ENCODE results near the gene PSMB3.

Gene PSMB3

GRCh38 chr17:38732376-38733281 lies 19.9 kb upstream of the PSMB3 start:
- H4K20me1 ChIP-seq (ENCODE audit: insufficient read depth, low read length): peaks cover 27% of the 10 kb centered on the region
- ATAC-seq (ENCODE audit: insufficient read depth, low read depth) (no peak), DNase-seq (no peak)
- H3K9ac ChIP-seq (ENCODE audit: low read depth, low read length): no peak overlapping the region
- H3K9me3 ChIP-seq (ENCODE audit: insufficient read depth, low read length, severe bottlenecking): no peaks in the 10 kb centered on the region
- H3K27ac ChIP-seq (ENCODE audit: low read length): peak overlapping the region; percentile 82
- no peaks in the 10 kb centered on the region for H3K27me3 ChIP-seq (ENCODE audit: insufficient read depth, low read length, poor library complexity)
- TF ChIP-seq EZH2 (IDR thresholded peaks at IDR 0.05; ENCODE audit: borderline replicate concordance, low read depth, low read length, severe bottlenecking): no peak
- no peak for TF ChIP-seq CTCF (IDR thresholded peaks at IDR 0.05; ENCODE audit: borderline replicate concordance, extremely low read depth, low read length, poor library complexity, severe bottlenecking)
- H3K36me3 ChIP-seq (ENCODE audit: insufficient read depth, low read length): peaks cover 50% of the 10 kb centered on the region
- peak overlapping the region in 1 of 2 experiments; percentile 87; a peak in 1 of 4 replicates for H3K4me3 ChIP-seq (ENCODE audit: low read depth in 1 of 2, low read length in 2 of 2)
- peak overlapping the region; percentile 83 for H3K4me2 ChIP-seq (ENCODE audit: insufficient read depth, low read length)
- H2AFZ ChIP-seq (ENCODE audit: low read depth, low read length): no peak overlapping the region
- H3K4me1 ChIP-seq (ENCODE audit: insufficient read depth, low read length): peaks cover 60% of the 10 kb centered on the region
- peaks cover 40% of the 10 kb centered on the region for H3K79me2 ChIP-seq (ENCODE audit: insufficient read depth, low read length)

DNA sequence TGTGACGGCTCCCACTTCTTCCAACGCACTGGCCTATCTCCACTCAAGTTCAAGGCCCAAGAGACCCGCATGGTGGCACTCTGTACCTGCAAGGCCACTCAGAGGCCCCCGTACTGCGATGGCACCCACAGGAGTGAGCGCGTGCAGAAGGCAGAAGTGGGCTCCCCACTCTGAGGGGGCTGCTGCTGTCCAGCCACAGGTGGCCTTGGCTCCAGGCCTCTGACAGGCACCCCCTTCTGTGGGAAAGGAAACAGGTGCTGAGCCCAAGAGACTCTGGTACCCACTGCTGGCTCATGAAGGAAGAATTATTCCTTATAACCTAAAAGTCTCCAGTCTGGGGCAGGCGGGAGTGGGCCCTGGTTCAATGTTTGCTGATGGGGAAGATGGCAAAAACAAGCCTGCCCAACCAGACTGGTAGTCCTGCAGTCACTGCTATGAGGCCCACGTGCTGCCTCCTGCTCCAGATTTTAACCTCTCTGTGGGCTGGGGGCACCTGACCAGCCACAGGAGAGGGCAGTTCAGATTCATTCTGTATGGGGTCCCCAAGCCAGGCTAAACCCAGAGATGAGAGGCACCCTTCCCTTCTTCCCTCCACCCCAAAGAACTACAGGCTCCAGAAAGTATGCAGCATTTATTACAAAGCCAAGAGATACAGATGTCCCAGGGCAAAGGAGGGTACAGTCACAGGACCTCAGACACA lies 19.1 kb upstream of the PSMB3 start:
- H4K20me1 ChIP-seq (ENCODE audit: insufficient read depth, low read length): peaks cover 27% of the 10 kb centered on the region
- no peak overlapping the region for H3K4me2 ChIP-seq (ENCODE audit: insufficient read depth, low read length)
- no peaks in the 10 kb centered on the region for H3K9me3 ChIP-seq (ENCODE audit: insufficient read depth, low read length, severe bottlenecking)
- H3K4me3 ChIP-seq (ENCODE audit: low read depth in 1 of 2, low read length in 2 of 2): no peak overlapping the region
- DNase-seq (no peak), ATAC-seq (ENCODE audit: insufficient read depth, low read depth) (no peak)
- H3K79me2 ChIP-seq (ENCODE audit: insufficient read depth, low read length): peaks cover 40% of the 10 kb centered on the region
- H3K36me3 ChIP-seq (ENCODE audit: insufficient read depth, low read length): peaks cover 55% of the 10 kb centered on the region
- no peak overlapping the region for H3K9ac ChIP-seq (ENCODE audit: low read depth, low read length)
- H2AFZ ChIP-seq (ENCODE audit: low read depth, low read length): no peak overlapping the region
- H3K27ac ChIP-seq (ENCODE audit: low read length): no peak overlapping the region
- TF ChIP-seq EZH2 (IDR thresholded peaks at IDR 0.05; ENCODE audit: borderline replicate concordance, low read depth, low read length, severe bottlenecking) (no peak), CTCF (IDR thresholded peaks at IDR 0.05; ENCODE audit: borderline replicate concordance, extremely low read depth, low read length, poor library complexity, severe bottlenecking) (no peak)
- H3K27me3 ChIP-seq (ENCODE audit: insufficient read depth, low read length, poor library complexity): no peaks in the 10 kb centered on the region
- H3K4me1 ChIP-seq (ENCODE audit: insufficient read depth, low read length): peaks cover 52% of the 10 kb centered on the region

- no peak overlapping the region for H3K4me3 ChIP-seq (ENCODE audit: low read depth in 1 of 2, low read length in 2 of 2)
- H3K27me3 ChIP-seq (ENCODE audit: insufficient read depth, low read length, poor library complexity): no peaks in the 10 kb centered on the region
- DNase-seq (peak; percentile 52), ATAC-seq (ENCODE audit: insufficient read depth, low read depth) (peak; percentile 15; the same call in 1 of the 3 replicates)
- H3K36me3 ChIP-seq (ENCODE audit: insufficient read depth, low read length): peaks cover 64% of the 10 kb centered on the region
- H3K27ac ChIP-seq (ENCODE audit: low read length): 0 out of 2 replicates have a peak overlapping the region, but pooled peaks have one; percentile 1
- H2AFZ ChIP-seq (ENCODE audit: low read depth, low read length): no peak overlapping the region
- no peak overlapping the region for H3K9ac ChIP-seq (ENCODE audit: low read depth, low read length)
- peaks cover 43% of the 10 kb centered on the region for H3K4me1 ChIP-seq (ENCODE audit: insufficient read depth, low read length)
- H3K4me2 ChIP-seq (ENCODE audit: insufficient read depth, low read length): no peak overlapping the region
- TF ChIP-seq CTCF (IDR thresholded peaks at IDR 0.05; ENCODE audit: borderline replicate concordance, extremely low read depth, low read length, poor library complexity, severe bottlenecking) (peak; percentile 59), EZH2 (IDR thresholded peaks at IDR 0.05; ENCODE audit: borderline replicate concordance, low read depth, low read length, severe bottlenecking) (no peak)
- H4K20me1 ChIP-seq (ENCODE audit: insufficient read depth, low read length): peaks cover 28% of the 10 kb centered on the region
- H3K79me2 ChIP-seq (ENCODE audit: insufficient read depth, low read length): peaks cover 36% of the 10 kb centered on the region
- H3K9me3 ChIP-seq (ENCODE audit: insufficient read depth, low read length, severe bottlenecking): no peaks in the 10 kb centered on the region
These were observed 18.3 kb upstream of the PSMB3 start for GRCh38 chr17:38733982-38734973.

Measured in DND-41 (cell line).